Measurements from ENCODE around the gene GNB1.

- TF ChIP-seq EZH2 (IDR thresholded peaks at IDR 0.05; ENCODE audit: borderline replicate concordance, low read depth, low read length) (no peak), BCLAF1 (IDR thresholded peaks at IDR 0.05; ENCODE audit: borderline replicate concordance in 1 of 2, control insufficient read depth in 1 of 2, low read depth in 2 of 2, low read length in 1 of 2) (no peak), NFRKB (IDR thresholded peaks at IDR 0.05; ENCODE audit: low read depth) (peak; percentile 61; the same call in 1 of the 2 replicates), SMAD4 (CRISPR knock-in tag; conservative IDR thresholded peaks at IDR 0.05) (peak; percentile 89), POLR2A (conservative IDR thresholded peaks at IDR 0.05) (peak; percentile 74)
Observed at GRCh38 chr1:1758692-1759455, 132.0 kb downstream of the GNB1 start.
